Peyer's patch (tissue), 4 donors: Measurements from ENCODE around the gene HDC.

Source experiments
- CTCF ChIP-seq, 6 experiments: fragments of 450-650 bp in 4 of 6; fragments of 200-600 bp in 2 of 6; sonication (generic) in 1 of 6; IDR thresholded peaks; one replicate each; pipeline ENCODE4 v1.5.1; 2017 to 2019; ENCODE audit warnings: antibody characterized with exemption in 6 of 6, mild to moderate bottlenecking in 3 of 6, moderate library complexity in 1 of 6
- POLR2A ChIP-seq, 2 donors: fragments of 450-650 bp; IDR thresholded peaks; one replicate each; pipeline ENCODE4 v1.5.1; 2017; ENCODE audit warnings: antibody characterized with exemption in 2 of 2, mild to moderate bottlenecking in 2 of 2, moderate library complexity in 2 of 2

- TF ChIP-seq CTCF (IDR thresholded peaks at IDR 0.05) (no peak), POLR2A (IDR thresholded peaks at IDR 0.05) (no peak)
These were observed 3.5 kb downstream of the HDC start for GRCh38 chr15:50261981-50262380.
